WTC11 (cell line): ENCODE data around the gene RAP1GAP. TPM values are rescaled to one million over a fixed set of nuclear protein-coding genes. Genes with fewer than 3 reads are reported as not detected.

Source experiments
- ATAC-seq: fragments of 200-7000 bp; cut with Tn5 transposase; 2 replicates; pipeline ENCODE4 v1.10.0; 2021; ENCODE audit warnings: mild to moderate bottlenecking, moderate library complexity
- CTCF ChIA-PET: fragments of 300-600 bp; sonication (Branson Sonifier 250); formaldehyde crosslinking; loops from one replicate; lab custom pipeline; 2021; ENCODE audit warnings: antibody characterized with exemption; lab: Charles Lee
- POLR2A ChIA-PET: fragments of 350-600 bp; sonication (Branson Sonifier 250); formaldehyde crosslinking; loops from one replicate; lab custom pipeline; 2021; ENCODE audit warnings: antibody characterized with exemption; lab: Charles Lee
- DNase-seq: peaks from one replicate; pipeline ENCODE4 v3.0.0; 2021; ENCODE audit warnings: low spot score
- H3K27ac Mint-ChIP-seq: 2 replicates; pipeline ENCODE4 v1.8.0; 2021; ENCODE audit warnings: mixed read lengths
- H3K27me3 Mint-ChIP-seq: 2 replicates; pipeline ENCODE4 v1.8.0; 2021; ENCODE audit warnings: low read depth, mild to moderate bottlenecking, moderate library complexity, mixed read lengths
- H3K36me3 Mint-ChIP-seq: 2 replicates; pipeline ENCODE4 v1.8.0; 2021; ENCODE audit warnings: mixed read lengths
- H3K4me1 Mint-ChIP-seq: 2 replicates; pipeline ENCODE4 v1.8.0; 2022; ENCODE audit warnings: mixed read lengths
- H3K4me3 Mint-ChIP-seq: 2 replicates; pipeline ENCODE4 v1.8.0; 2021; ENCODE audit warnings: mild to moderate bottlenecking, moderate library complexity, mixed read lengths
- H3K9me3 Mint-ChIP-seq: 2 replicates; pipeline ENCODE4 v1.8.0; 2021; ENCODE audit warnings: mixed read lengths
- ATF1 ChIP-seq: sonication (generic); formaldehyde crosslinking; IDR thresholded peaks from 2 replicates; pipeline ENCODE4 v1.8.1; 2023; ENCODE audit warnings: mild to moderate bottlenecking, moderate library complexity, missing genetic modification reagents
- CREM ChIP-seq: sonication (generic); formaldehyde crosslinking; IDR thresholded peaks from 2 replicates; pipeline ENCODE4 v1.8.1; 2022; ENCODE audit warnings: mild to moderate bottlenecking, missing genetic modification reagents, moderate library complexity
- ELF4 ChIP-seq: sonication (generic); formaldehyde crosslinking; IDR thresholded peaks from 2 replicates; pipeline ENCODE4 v1.8.1; 2022; ENCODE audit warnings: low read depth, mild to moderate bottlenecking, moderate library complexity, missing genetic modification reagents
- ERG ChIP-seq: fragments of 250-450 bp; sonication (Bioruptor Pico); IDR thresholded peaks from 2 replicates; pipeline ENCODE4 v1.8.0; 2021; ENCODE audit warnings: mild to moderate bottlenecking
- JAZF1 ChIP-seq: fragments of 250-450 bp; sonication (Bioruptor Pico); IDR thresholded peaks from 2 replicates; pipeline ENCODE4 v1.9.0; 2021; ENCODE audit warnings: moderate library complexity, mild to moderate bottlenecking, inconsistent platforms
- RORB ChIP-seq: fragments of 250-450 bp; sonication (Bioruptor Pico); IDR thresholded peaks from 2 replicates; pipeline ENCODE4 v1.9.0; 2021; ENCODE audit warnings: mild to moderate bottlenecking
- SP1 ChIP-seq: sonication (generic); formaldehyde crosslinking; conservative IDR thresholded peaks from 2 replicates; pipeline ENCODE4 v1.8.1; 2022; ENCODE audit warnings: missing genetic modification reagents
- TEAD1 ChIP-seq: sonication (generic); formaldehyde crosslinking; IDR thresholded peaks from 2 replicates; pipeline ENCODE4 v1.8.0; 2022; ENCODE audit warnings: mild to moderate bottlenecking, missing genetic modification reagents
- TEAD4 ChIP-seq: sonication (generic); formaldehyde crosslinking; IDR thresholded peaks from 2 replicates; pipeline ENCODE4 v1.8.0; 2022; ENCODE audit warnings: mild to moderate bottlenecking, missing genetic modification reagents
- ZBTB43 ChIP-seq: sonication (generic); formaldehyde crosslinking; IDR thresholded peaks from 2 replicates; pipeline ENCODE4 v1.8.1; 2023; ENCODE audit warnings: mild to moderate bottlenecking, missing genetic modification reagents
- ZNF281 ChIP-seq: sonication (generic); formaldehyde crosslinking; IDR thresholded peaks from 2 replicates; pipeline ENCODE4 v1.8.0; 2023; ENCODE audit warnings: mild to moderate bottlenecking, missing genetic modification reagents
- ZNF317 ChIP-seq: sonication (generic); formaldehyde crosslinking; IDR thresholded peaks from 2 replicates; pipeline ENCODE4 v1.8.1; 2023; ENCODE audit warnings: low read depth, mild to moderate bottlenecking, moderate library complexity, missing genetic modification reagents, borderline replicate concordance
- ZNF512 ChIP-seq: sonication (generic); formaldehyde crosslinking; IDR thresholded peaks from 2 replicates; pipeline ENCODE4 v1.8.1; 2022; ENCODE audit warnings: missing genetic modification reagents, borderline replicate concordance
- ZNF671 ChIP-seq: fragments of 250-450 bp; sonication (Bioruptor Pico); IDR thresholded peaks from 2 replicates; pipeline ENCODE4 v1.8.0; 2021; ENCODE audit warnings: mild to moderate bottlenecking
- total RNA-seq: library from RNA; stranded (reverse); gene quantifications from 3 replicates; pipeline ENCODE4 v1.2.3, GENCODE V29; 2021

The RAP1GAP gene
- total RNA-seq, 1 experiment from 2014 or later = 7.6 TPM

- TF ChIP-seq CREM (CRISPR knock-in tag) (no peak), ZNF671 (CRISPR knock-in tag) (no peak)
Measured at GRCh38 chr1:21579791-21580190, 89.4 kb downstream of the RAP1GAP start (continued).

- no peaks in the 10 kb centered on the region for H3K36me3 Mint-ChIP-seq
- H3K9me3 Mint-ChIP-seq = no peaks in the 10 kb centered on the region
- DNase-seq = no peak
- no peak for ATAC-seq
- ChIA-PET CTCF (interaction anchor here (1.4 kb wide), 1 partner anchor 208 kb away, joined by 3 read pairs; no protein-coding TSS in a partner anchor), POLR2A (no interaction called here)
- no peak for TF ChIP-seq ATF1
- no peak for TF ChIP-seq SP1 (CRISPR knock-in tag)
- no peak for TF ChIP-seq ZNF281 (CRISPR knock-in tag)
- H3K27me3 Mint-ChIP-seq = peaks cover 14% of the 10 kb centered on the region
- H3K4me1 Mint-ChIP-seq = peaks cover 12% of the 10 kb centered on the region
- H3K4me3 Mint-ChIP-seq = no peak overlapping the region
- H3K27ac Mint-ChIP-seq = peak overlapping the region; percentile 65; the same call in 1 of the 2 replicates
Measured at GRCh38 chr1:21577933-21578332, 91.2 kb downstream of the RAP1GAP start.

DNA sequence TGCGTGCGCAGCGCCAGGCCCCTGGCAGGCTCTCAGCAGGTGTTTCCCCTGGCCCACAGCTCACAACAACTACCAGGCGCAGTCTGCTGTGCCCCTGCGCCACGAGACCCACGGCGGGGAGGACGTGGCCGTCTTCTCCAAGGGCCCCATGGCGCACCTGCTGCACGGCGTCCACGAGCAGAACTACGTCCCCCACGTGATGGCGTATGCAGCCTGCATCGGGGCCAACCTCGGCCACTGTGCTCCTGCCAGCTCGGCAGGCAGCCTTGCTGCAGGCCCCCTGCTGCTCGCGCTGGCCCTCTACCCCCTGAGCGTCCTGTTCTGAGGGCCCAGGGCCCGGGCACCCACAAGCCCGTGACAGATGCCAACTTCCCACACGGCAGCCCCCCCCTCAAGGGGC, 91.8 kb downstream of the RAP1GAP start:
- no peak overlapping the region for H3K4me3 Mint-ChIP-seq
- H3K4me1 Mint-ChIP-seq = peaks cover 12% of the 10 kb centered on the region
- H3K27ac Mint-ChIP-seq = no peak overlapping the region
- no peaks in the 10 kb centered on the region; the same call in 1 of the 2 replicates for H3K36me3 Mint-ChIP-seq
- H3K9me3 Mint-ChIP-seq = no peaks in the 10 kb centered on the region
- DNase-seq (no peak), ATAC-seq (no peak)
- no peak for TF ChIP-seq RORB
- ChIA-PET CTCF (interaction anchor here (0.9 kb wide), 1 partner anchor 18 kb away, joined by 5 read pairs; no protein-coding TSS in a partner anchor), POLR2A (no interaction called here)
- H3K27me3 Mint-ChIP-seq = peaks cover 10% of the 10 kb centered on the region

DNA sequence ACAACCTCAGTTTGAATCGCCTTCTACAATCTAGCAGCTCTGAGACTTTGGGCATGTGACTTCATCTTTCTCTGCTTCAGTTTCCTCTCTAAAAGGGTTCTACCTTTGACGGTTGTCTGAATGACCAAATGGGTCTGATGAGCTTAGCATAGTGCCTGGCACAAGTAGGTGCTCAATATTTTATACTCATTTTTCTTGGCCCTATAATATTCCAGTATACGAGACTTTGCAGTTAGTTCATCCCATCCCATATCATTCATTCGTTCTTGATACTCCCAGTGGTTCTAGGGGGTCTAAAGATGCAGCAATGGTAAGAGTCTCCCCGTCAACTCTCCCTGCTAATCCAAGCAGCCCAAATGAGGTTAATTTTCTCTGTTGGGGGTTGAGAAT, 92.4 kb downstream of the RAP1GAP start:
- DNase-seq = no peak
- peaks cover 12% of the 10 kb centered on the region for H3K4me1 Mint-ChIP-seq
- H3K4me3 Mint-ChIP-seq = no peak overlapping the region
- no peak overlapping the region for H3K27ac Mint-ChIP-seq
- TF ChIP-seq TEAD4 (CRISPR knock-in tag) (no peak), TEAD1 (CRISPR knock-in tag) (no peak), ZBTB43 (CRISPR knock-in tag) (no peak), ELF4 (no peak), JAZF1 (CRISPR knock-in tag) (no peak), ERG (CRISPR knock-in tag) (no peak), ZNF317 (CRISPR knock-in tag) (no peak), ZNF512 (no peak)
- H3K9me3 Mint-ChIP-seq = peaks cover 3% of the 10 kb centered on the region; the same call in 1 of the 2 replicates
- POLR2A ChIA-PET = no interaction called here
- no peak for ATAC-seq
- H3K36me3 Mint-ChIP-seq = peaks cover 4% of the 10 kb centered on the region; the same call in 1 of the 2 replicates
- CTCF ChIA-PET = interaction anchor here (0.6 to 0.9 kb wide), 2 partner anchors 19 to 25 kb away, joined by 3 to 5 read pairs; no protein-coding TSS in a partner anchor
- H3K27me3 Mint-ChIP-seq = peaks cover 6% of the 10 kb centered on the region; the same call in 1 of the 2 replicates
